Stomach smooth muscle (tissue), 2 donors: ENCODE measurements around the gene PATZ1.

Source experiments
- H3K27ac ChIP-seq: one replicate; pipeline ENCODE4 v1.7.0; 2013; ENCODE audit warnings: mild to moderate bottlenecking, low read length, inconsistent platforms
- H3K27me3 ChIP-seq, 2 donors: one replicate each; pipeline ENCODE4 v1.7.0; 2013; ENCODE audit warnings: low read length in 2 of 2; ENCODE audit not compliant: insufficient read depth in 2 of 2, control insufficient read depth in 1 of 2
- H3K36me3 ChIP-seq, 2 donors: one replicate each; pipeline ENCODE4 v1.7.0; 2013; ENCODE audit warnings: low read length in 2 of 2; ENCODE audit not compliant: control insufficient read depth in 2 of 2, insufficient read depth in 2 of 2
- H3K4me1 ChIP-seq: one replicate; pipeline ENCODE4 v1.7.0; 2013; ENCODE audit warnings: low read length; ENCODE audit not compliant: control insufficient read depth, insufficient read depth
- H3K4me3 ChIP-seq, 2 donors: one replicate each; pipeline ENCODE4 v1.7.0; 2013; ENCODE audit warnings: low read length in 2 of 2
- H3K9ac ChIP-seq, 2 donors: one replicate each; pipeline ENCODE4 v1.7.0; 2013; ENCODE audit warnings: low read length in 2 of 2, mild to moderate bottlenecking in 1 of 2
- H3K9me3 ChIP-seq, 2 donors: one replicate each; pipeline ENCODE4 v1.7.0; 2013; ENCODE audit warnings: low read length in 2 of 2; ENCODE audit not compliant: control insufficient read depth in 2 of 2
- donor health status: healthy.
- donor health status: Pancreatic carcinoma.

PATZ1 gene

GRCh38 chr22:31279821-31280505 lies 66.2 kb downstream of the PATZ1 start:
- H3K36me3 ChIP-seq: peaks cover 30 to 49% of the 10 kb centered on the region in 2 donors
- H3K4me1 ChIP-seq: peaks cover 2% of the 10 kb centered on the region
- no peaks in the 10 kb centered on the region for H3K9me3 ChIP-seq
- H3K9ac ChIP-seq: no peak overlapping the region
- no peak overlapping the region for H3K4me3 ChIP-seq
- no peaks in the 10 kb centered on the region for H3K27me3 ChIP-seq
- no peak overlapping the region for H3K27ac ChIP-seq

DNA sequence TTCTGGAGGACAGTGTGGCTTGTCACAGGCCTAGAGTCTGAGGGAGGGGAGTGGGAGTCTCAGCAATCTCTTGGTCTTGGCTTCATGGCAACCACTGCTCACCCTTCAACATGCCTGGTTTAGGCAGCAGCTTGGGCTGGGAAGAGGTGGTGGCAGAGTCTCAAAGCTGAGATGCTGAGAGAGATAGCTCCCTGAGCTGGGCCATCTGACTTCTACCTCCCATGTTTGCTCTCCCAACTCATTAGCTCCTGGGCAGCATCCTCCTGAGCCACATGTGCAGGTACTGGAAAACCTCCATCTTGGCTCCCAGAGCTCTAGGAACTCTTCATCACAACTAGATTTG lies 66.8 kb downstream of the PATZ1 start:
- no peak overlapping the region for H3K4me3 ChIP-seq
- no peak overlapping the region for H3K27ac ChIP-seq

GRCh38 chr22:31278626-31279326 lies 67.4 kb downstream of the PATZ1 start:
- Histone ChIP-seq H3K27me3 (no peaks in the 10 kb centered on the region), H3K4me3 (no peak overlapping the region), H3K9me3 (no peaks in the 10 kb centered on the region), H3K9ac (peak overlapping the region in 1 of 2 donors; percentile 29), H3K4me1 (peaks cover 2% of the 10 kb centered on the region), H3K27ac (no peak overlapping the region), H3K36me3 (peaks cover 25 to 50% of the 10 kb centered on the region in 2 donors)

More for the DNA sequence above, 66.8 kb downstream of the PATZ1 start:
- H3K9me3 ChIP-seq: no peaks in the 10 kb centered on the region
- H3K4me1 ChIP-seq: peaks cover 2% of the 10 kb centered on the region
- H3K36me3 ChIP-seq: peaks cover 28 to 48% of the 10 kb centered on the region in 2 donors
- H3K9ac ChIP-seq: no peak overlapping the region
- H3K27me3 ChIP-seq: no peaks in the 10 kb centered on the region

DNA sequence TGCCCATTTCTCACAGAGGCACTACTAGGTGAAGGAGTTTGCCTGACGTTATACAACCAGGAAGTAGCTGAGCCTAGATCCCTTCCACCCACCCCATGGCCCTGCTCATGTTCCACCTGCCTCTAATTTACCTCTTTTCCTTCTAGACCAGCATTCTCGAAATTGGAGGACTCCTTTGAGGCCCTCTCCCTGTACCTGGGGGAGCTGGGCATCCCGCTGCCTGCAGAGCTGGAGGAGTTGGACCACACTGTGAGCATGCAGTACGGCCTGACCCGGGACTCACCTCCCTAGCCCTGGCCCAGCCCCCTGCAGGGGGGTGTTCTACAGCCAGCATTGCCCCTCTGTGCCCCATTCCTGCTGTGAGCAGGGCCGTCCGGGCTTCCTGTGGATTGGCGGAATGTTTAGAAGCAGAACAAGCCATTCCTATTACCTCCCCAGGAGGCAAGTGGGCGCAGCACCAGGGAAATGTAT lies 68.0 kb downstream of the PATZ1 start:
- no peak overlapping the region for H3K4me3 ChIP-seq
- H3K27ac ChIP-seq: peak overlapping the region; percentile 37
- no peaks in the 10 kb centered on the region for H3K27me3 ChIP-seq
- H3K9me3 ChIP-seq: no peaks in the 10 kb centered on the region
- H3K36me3 ChIP-seq: peaks cover 23 to 52% of the 10 kb centered on the region in 2 donors
- H3K9ac ChIP-seq: no peak overlapping the region
- peaks cover 2% of the 10 kb centered on the region for H3K4me1 ChIP-seq

DNA sequence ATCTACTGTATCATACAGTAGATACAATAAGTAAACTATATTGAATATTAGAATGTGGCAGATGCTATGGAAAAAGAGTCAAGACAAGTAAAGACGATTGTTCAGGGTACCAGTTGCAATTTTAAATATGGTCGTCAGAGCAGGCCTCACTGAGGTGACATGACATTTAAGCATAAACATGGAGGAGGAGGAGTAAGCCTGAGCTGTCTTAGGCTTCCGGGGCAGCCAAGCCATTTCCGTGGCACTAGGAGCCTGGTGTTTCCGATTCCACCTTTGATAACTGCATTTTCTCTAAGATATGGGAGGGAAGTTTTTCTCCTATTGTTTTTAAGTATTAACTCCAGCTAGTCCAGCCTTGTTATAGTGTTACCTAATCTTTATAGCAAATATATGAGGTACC lies 68.4 kb downstream of the PATZ1 start:
- H3K4me3 ChIP-seq: no peak overlapping the region
- H3K27me3 ChIP-seq: no peaks in the 10 kb centered on the region
- H3K9ac ChIP-seq: no peak overlapping the region
- H3K9me3 ChIP-seq: no peaks in the 10 kb centered on the region
- no peak overlapping the region for H3K27ac ChIP-seq
- peaks cover 5% of the 10 kb centered on the region for H3K4me1 ChIP-seq
- H3K36me3 ChIP-seq: peaks cover 22 to 51% of the 10 kb centered on the region in 2 donors

DNA sequence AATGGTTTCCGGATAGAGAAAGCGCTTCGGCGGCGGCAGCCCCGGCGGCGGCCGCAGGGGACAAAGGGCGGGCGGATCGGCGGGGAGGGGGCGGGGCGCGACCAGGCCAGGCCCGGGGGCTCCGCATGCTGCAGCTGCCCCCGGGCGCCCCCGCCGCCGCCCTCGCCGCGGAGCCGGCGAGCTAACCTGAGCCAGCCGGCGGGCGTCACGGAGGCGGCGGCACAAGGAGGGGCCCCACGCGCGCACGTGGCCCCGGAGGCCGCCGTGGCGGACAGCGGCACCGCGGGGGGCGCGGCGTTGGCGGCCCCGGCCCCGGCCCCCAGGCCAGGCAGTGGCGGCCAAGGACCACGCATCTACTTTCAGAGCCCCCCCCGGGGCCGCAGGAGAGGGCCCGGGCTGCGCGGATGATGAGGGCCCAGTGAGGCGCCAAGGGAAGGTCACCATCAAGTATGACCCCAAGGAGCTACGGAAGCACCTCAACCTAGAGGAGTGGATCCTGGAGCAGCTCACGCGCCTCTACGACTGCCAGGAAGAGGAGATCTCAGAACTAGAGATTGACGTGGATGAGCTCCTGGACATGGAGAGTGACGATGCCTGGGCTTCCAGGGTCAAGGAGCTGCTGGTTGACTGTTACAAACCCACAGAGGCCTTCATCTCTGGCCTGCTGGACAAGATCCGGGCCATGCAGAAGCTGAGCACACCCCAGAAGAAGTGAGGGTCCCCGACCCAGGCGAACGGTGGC lies 69.5 kb downstream of the PATZ1 start:
- peaks cover 8% of the 10 kb centered on the region for H3K4me1 ChIP-seq
- no peak overlapping the region for H3K4me3 ChIP-seq
- no peak overlapping the region for H3K27ac ChIP-seq
- no peaks in the 10 kb centered on the region for H3K9me3 ChIP-seq
- no peak overlapping the region for H3K9ac ChIP-seq
- H3K36me3 ChIP-seq: peaks cover 15 to 47% of the 10 kb centered on the region in 2 donors
- H3K27me3 ChIP-seq: no peaks in the 10 kb centered on the region
